Measurements from ENCODE around the gene KRTAP10-11.

The KRTAP10-11 gene

DNA sequence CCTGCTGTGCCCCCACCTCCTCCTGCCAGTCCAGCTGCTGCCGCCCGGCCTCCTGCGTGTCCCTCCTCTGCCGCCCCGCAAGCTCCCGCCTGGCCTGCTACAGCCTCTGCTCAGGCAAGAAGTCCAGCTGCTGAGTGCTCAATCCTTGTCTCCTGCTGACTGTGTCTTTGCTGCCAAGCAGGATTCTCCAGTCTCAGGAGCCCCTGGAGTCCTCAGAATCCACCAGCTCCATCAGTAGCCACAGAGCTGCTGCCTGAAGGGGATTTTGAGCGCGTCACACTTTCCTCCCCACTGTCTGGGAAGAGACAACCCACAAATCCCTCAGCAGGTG, 973 bp downstream of the KRTAP10-11 start:
- H3K4me1 ChIP-seq (ENCODE audit: control insufficient read depth, low read length), result no peaks in the 10 kb centered on the region
- TF ChIP-seq EZH2phosphoT487 (IDR thresholded peaks at IDR 0.05; ENCODE audit: borderline replicate concordance, low read length), result no peak
- TF ChIP-seq, protein P1, sequence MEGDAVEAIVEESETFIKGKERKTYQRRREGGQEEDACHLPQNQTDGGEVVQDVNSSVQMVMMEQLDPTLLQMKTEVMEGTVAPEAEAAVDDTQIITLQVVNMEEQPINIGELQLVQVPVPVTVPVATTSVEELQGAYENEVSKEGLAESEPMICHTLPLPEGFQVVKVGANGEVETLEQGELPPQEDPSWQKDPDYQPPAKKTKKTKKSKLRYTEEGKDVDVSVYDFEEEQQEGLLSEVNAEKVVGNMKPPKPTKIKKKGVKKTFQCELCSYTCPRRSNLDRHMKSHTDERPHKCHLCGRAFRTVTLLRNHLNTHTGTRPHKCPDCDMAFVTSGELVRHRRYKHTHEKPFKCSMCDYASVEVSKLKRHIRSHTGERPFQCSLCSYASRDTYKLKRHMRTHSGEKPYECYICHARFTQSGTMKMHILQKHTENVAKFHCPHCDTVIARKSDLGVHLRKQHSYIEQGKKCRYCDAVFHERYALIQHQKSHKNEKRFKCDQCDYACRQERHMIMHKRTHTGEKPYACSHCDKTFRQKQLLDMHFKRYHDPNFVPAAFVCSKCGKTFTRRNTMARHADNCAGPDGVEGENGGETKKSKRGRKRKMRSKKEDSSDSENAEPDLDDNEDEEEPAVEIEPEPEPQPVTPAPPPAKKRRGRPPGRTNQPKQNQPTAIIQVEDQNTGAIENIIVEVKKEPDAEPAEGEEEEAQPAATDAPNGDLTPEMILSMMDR (IDR thresholded peaks at IDR 0.05; ENCODE audit: low read depth, low read length, poor library complexity, severe bottlenecking), result no peak
- H3K79me2 ChIP-seq (ENCODE audit: control insufficient read depth, low read length), result no peaks in the 10 kb centered on the region
- no peak overlapping the region for H3K27ac ChIP-seq (ENCODE audit: low read depth, low read length)
- no peak overlapping the region for H3K4me3 ChIP-seq (ENCODE audit: low read length)
- no peaks in the 10 kb centered on the region for H3F3A ChIP-seq (ENCODE audit: control insufficient read depth, insufficient read depth)
- no peaks in the 10 kb centered on the region for H3K36me3 ChIP-seq (ENCODE audit: control insufficient read depth, low read length)
- no peak overlapping the region for H3K4me2 ChIP-seq (ENCODE audit: low read length)
- peaks cover 12% of the 10 kb centered on the region; the same call in 1 of the 2 replicates for H3K9me3 ChIP-seq (ENCODE audit: control insufficient read depth, insufficient read depth, low read length)
- no peaks in the 10 kb centered on the region for H4K20me1 ChIP-seq (ENCODE audit: control insufficient read depth, insufficient read depth, low read depth, low read length)
- no peaks in the 10 kb centered on the region for H3K27me3 ChIP-seq (ENCODE audit: control insufficient read depth, low read length)
- no peaks in the 10 kb centered on the region for H3K9me2 ChIP-seq (replicated peaks; ENCODE audit: control insufficient read depth, low read length)

- H3K79me2 ChIP-seq (ENCODE audit: control insufficient read depth, low read length), result no peaks in the 10 kb centered on the region
- no peak overlapping the region for H3K27ac ChIP-seq (ENCODE audit: low read depth, low read length)
- no peaks in the 10 kb centered on the region for H3K36me3 ChIP-seq (ENCODE audit: control insufficient read depth, low read length)
- TF ChIP-seq EZH2phosphoT487 (IDR thresholded peaks at IDR 0.05; ENCODE audit: borderline replicate concordance, low read length), result no peak
- TF ChIP-seq, protein P1 (IDR thresholded peaks at IDR 0.05; ENCODE audit: low read depth, low read length, poor library complexity, severe bottlenecking), result no peak
- H3K4me3 ChIP-seq (ENCODE audit: low read length), result no peak overlapping the region
- no peaks in the 10 kb centered on the region for H3F3A ChIP-seq (ENCODE audit: control insufficient read depth, insufficient read depth)
- peaks cover 12% of the 10 kb centered on the region; the same call in 1 of the 2 replicates for H3K9me3 ChIP-seq (ENCODE audit: control insufficient read depth, insufficient read depth, low read length)
- H3K27me3 ChIP-seq (ENCODE audit: control insufficient read depth, low read length), result no peaks in the 10 kb centered on the region
- no peak overlapping the region for H3K4me2 ChIP-seq (ENCODE audit: low read length)
- no peaks in the 10 kb centered on the region for H3K4me1 ChIP-seq (ENCODE audit: control insufficient read depth, low read length)
- no peaks in the 10 kb centered on the region for H4K20me1 ChIP-seq (ENCODE audit: control insufficient read depth, insufficient read depth, low read depth, low read length)
- H3K9me2 ChIP-seq (replicated peaks; ENCODE audit: control insufficient read depth, low read length), result no peaks in the 10 kb centered on the region
These were observed 2.5 kb downstream of the KRTAP10-11 start for GRCh38 chr21:44648557-44649311.

GRCh38 chr21:44649521-44650100, 3.4 kb downstream of the KRTAP10-11 start:
- Histone ChIP-seq H3K9me2 (replicated peaks; ENCODE audit: control insufficient read depth, low read length) (no peaks in the 10 kb centered on the region), H3K27ac (ENCODE audit: low read depth, low read length) (no peak overlapping the region), H3K4me1 (ENCODE audit: control insufficient read depth, low read length) (no peaks in the 10 kb centered on the region), H3K9me3 (ENCODE audit: control insufficient read depth, insufficient read depth, low read length) (peaks cover 5% of the 10 kb centered on the region; the same call in 1 of the 2 replicates), H3F3A (ENCODE audit: control insufficient read depth, insufficient read depth) (no peaks in the 10 kb centered on the region), H3K4me2 (ENCODE audit: low read length) (no peak overlapping the region), H4K20me1 (ENCODE audit: control insufficient read depth, insufficient read depth, low read depth, low read length) (no peaks in the 10 kb centered on the region), H3K4me3 (ENCODE audit: low read length) (no peak overlapping the region), H3K27me3 (ENCODE audit: control insufficient read depth, low read length) (no peaks in the 10 kb centered on the region), H3K36me3 (ENCODE audit: control insufficient read depth, low read length) (no peaks in the 10 kb centered on the region), H3K79me2 (ENCODE audit: control insufficient read depth, low read length) (no peaks in the 10 kb centered on the region)
- TF ChIP-seq EZH2phosphoT487 (IDR thresholded peaks at IDR 0.05; ENCODE audit: borderline replicate concordance, low read length), result no peak
- TF ChIP-seq, protein P1 (IDR thresholded peaks at IDR 0.05; ENCODE audit: low read depth, low read length, poor library complexity, severe bottlenecking), result no peak
